Psoas muscle (tissue), 8 donors: Measurements from ENCODE around the gene C15orf39. TPM values are rescaled to one million over a fixed set of nuclear protein-coding genes. Genes with fewer than 3 reads are reported as not detected.

ENCODE experiments used
- ATAC-seq, 4 donors: fragments of 200-7000 bp; cut with Tn5 transposase; one replicate each; pipeline ENCODE4 v1.9.1; 2020; ENCODE audit warnings: moderate library complexity in 3 of 4, mild to moderate bottlenecking in 2 of 4
- DNase-seq, 2 donors: peaks; one replicate each; pipeline ENCODE4 v3.0.0-alpha.2; 2020
- H3K27ac ChIP-seq: fragments of 200-600 bp; one replicate; pipeline ENCODE4 v1.8.0; 2022
- H3K27me3 ChIP-seq, 3 donors: fragments of 200-600 bp in 1 of 3; one replicate each; pipeline versions ENCODE4 v1.6.1 to v1.8.0; 2013 to 2022; ENCODE audit warnings: low read length in 2 of 3, mild to moderate bottlenecking in 2 of 3, moderate library complexity in 1 of 3; ENCODE audit not compliant: insufficient read depth in 3 of 3
- H3K36me3 ChIP-seq, 2 donors: fragments of 200-600 bp in 1 of 2; one replicate each; pipeline versions ENCODE4 v1.6.1 to v1.8.0; 2013 to 2022; ENCODE audit warnings: low read depth in 1 of 2, mild to moderate bottlenecking in 1 of 2, moderate library complexity in 1 of 2; ENCODE audit not compliant: insufficient read depth in 1 of 2
- H3K4me1 ChIP-seq: fragments of 200-600 bp; one replicate; pipeline ENCODE4 v1.8.0; 2022
- H3K4me3 ChIP-seq: fragments of 200-600 bp; one replicate; pipeline ENCODE4 v1.8.0; 2022; ENCODE audit warnings: mild to moderate bottlenecking
- H3K9me3 ChIP-seq: fragments of 200-600 bp; one replicate; pipeline ENCODE4 v1.8.0; 2022
- WGBS, 3 donors: extraction: QIAGEN DNeasy Blood & Tissue Kit; methylation state at CpG; one replicate each; pipeline versions ENCODE4 v1.1.6 to v1.1.7; 2013; 5-methylcytosine and 5-hydroxymethylcytosine counted together
- intact Hi-C, 2 donors: fragments of 100-400 bp; cut with DNase I; formaldehyde crosslinking; loops; one replicate each; pipeline versions ENCODE4 v1.11.0 to v1.14.2; 2022
- long read RNA-seq, 2 donors: library from polyadenylated mRNA; unstranded; transcript quantifications; one replicate each; pipeline ENCODE4 v2.0.0, GENCODE V29; 2021
- polyA plus RNA-seq, 3 donors: library from polyadenylated mRNA; stranded (reverse); fragments of 200-250 nt; gene quantifications; one replicate each; pipeline ENCODE4 v1.2.3, GENCODE V29; 2013
- total RNA-seq, 4 donors: library from RNA; stranded (reverse); fragmentation: NEBNext Ultra II Directional in 2 of 4; extraction: Animal tissue kit (Norgen Biotek cat#: 25700) in 2 of 4; gene quantifications; one replicate each; pipeline versions ENCODE4 v1.2.1 to v1.2.4, GENCODE V29; 2021 to 2023
- TF ChIP-seq, protein P1 (sequence below): fragments of 200-600 bp; IDR thresholded peaks from one replicate; pipeline ENCODE4 v1.8.0; 2022; ENCODE audit warnings: antibody characterized with exemption
- donor health status: healthy with polysubstance abuse.
- donor health status: DM: no; HTN: no; CAD: no; lungs with moderate emphysema.
- donor health status: Bipolar disorder and iron deficiency.
- donor health status: healthy.
- donor health status: DM: yes; HTN: yes; CAD: no.
- donor health status: DM: no; HTN: no; CAD: no.
- donor health status: DM: no; HTN: no; CAD: no.
- donor health status: DM: yes; HTN: yes; CAD: no.

Gene C15orf39
- 1 to 10 TPM; 4.0 to 4.6 (median 4.2) TPM for total RNA-seq
- 1 to 10 TPM; 2.5 to 3.4 (median 2.6) TPM for polyA plus RNA-seq
- long read RNA-seq, donor 1, partial matches to known transcripts: 3 of 3 reads
- long read RNA-seq, donor 1, other reads (novel, unspliced or antisense): 0 of 3 reads
- long read RNA-seq, donor 2, full-length matches to known transcripts: 2 of 3 reads
- long read RNA-seq, donor 2, partial matches to known transcripts: 1 of 3 reads
- long read RNA-seq, donor 2, other reads (novel, unspliced or antisense): 0 of 3 reads

DNA sequence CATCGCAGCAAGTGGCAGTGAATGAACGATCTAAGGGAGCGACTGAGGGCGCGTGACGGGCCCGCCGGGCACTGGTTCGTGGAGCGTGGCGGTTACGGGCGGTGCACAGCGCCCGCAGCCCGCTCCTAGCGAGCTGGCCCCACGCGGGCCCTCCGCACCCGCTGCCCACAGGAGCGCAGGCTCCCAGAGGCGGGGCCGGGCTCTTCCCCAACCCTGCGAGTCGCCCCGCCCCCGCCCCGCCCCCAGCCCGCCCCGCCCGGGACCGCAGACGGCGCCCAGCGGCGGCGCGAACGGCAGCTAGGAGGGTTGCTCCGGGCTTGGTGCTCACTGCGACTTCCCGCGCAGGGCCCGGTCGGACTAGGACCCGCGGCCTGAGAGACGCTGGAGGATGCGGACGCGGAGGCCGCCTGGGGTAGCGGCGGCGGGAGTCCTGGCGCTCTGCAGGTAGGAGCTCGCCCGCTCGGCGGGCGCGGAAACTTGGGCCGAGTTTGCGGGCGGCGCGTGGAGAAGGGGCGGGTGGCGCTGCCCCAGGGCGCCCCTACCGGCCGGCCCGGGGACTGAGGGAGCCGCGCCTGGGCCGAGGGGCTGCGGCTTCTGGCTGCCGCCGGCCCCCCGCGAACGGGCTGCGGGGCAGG, at the start of gene C15orf39:
TSS of gene C15orf39 (plus strand) at position 267 of the 635 bp plus-strand sequence. CDS start 4,167 bp downstream, outside the sequence.
- peaks cover 0 to 8% of the 10 kb centered on the region in 2 donors for H3K36me3 ChIP-seq
- peak; percentile 71 to 85 for DNase-seq
- H3K4me1 ChIP-seq: peaks cover 20% of the 10 kb centered on the region
- H3K27me3 ChIP-seq: no peaks in the 10 kb centered on the region
- TF ChIP-seq, protein P1, sequence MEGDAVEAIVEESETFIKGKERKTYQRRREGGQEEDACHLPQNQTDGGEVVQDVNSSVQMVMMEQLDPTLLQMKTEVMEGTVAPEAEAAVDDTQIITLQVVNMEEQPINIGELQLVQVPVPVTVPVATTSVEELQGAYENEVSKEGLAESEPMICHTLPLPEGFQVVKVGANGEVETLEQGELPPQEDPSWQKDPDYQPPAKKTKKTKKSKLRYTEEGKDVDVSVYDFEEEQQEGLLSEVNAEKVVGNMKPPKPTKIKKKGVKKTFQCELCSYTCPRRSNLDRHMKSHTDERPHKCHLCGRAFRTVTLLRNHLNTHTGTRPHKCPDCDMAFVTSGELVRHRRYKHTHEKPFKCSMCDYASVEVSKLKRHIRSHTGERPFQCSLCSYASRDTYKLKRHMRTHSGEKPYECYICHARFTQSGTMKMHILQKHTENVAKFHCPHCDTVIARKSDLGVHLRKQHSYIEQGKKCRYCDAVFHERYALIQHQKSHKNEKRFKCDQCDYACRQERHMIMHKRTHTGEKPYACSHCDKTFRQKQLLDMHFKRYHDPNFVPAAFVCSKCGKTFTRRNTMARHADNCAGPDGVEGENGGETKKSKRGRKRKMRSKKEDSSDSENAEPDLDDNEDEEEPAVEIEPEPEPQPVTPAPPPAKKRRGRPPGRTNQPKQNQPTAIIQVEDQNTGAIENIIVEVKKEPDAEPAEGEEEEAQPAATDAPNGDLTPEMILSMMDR: peak; percentile 86
- H3K27ac ChIP-seq: peak within 1 kb of the TSS; percentile 86
- 0 to 1% (median 0%) methylated on average over 31 to 84 of the region's 84 CpGs for WGBS, 3 donors
- ATAC-seq: peak; percentile 79 to 83 (median 82)
- H3K9me3 ChIP-seq: no peaks in the 10 kb centered on the region
- peak within 1 kb of the TSS; percentile 87 for H3K4me3 ChIP-seq
- intact Hi-C loops: loop anchor here in 1 of 2 donors (2.0 kb wide), 1 partner anchor 243 kb away; no protein-coding TSS in a partner anchor

DNA sequence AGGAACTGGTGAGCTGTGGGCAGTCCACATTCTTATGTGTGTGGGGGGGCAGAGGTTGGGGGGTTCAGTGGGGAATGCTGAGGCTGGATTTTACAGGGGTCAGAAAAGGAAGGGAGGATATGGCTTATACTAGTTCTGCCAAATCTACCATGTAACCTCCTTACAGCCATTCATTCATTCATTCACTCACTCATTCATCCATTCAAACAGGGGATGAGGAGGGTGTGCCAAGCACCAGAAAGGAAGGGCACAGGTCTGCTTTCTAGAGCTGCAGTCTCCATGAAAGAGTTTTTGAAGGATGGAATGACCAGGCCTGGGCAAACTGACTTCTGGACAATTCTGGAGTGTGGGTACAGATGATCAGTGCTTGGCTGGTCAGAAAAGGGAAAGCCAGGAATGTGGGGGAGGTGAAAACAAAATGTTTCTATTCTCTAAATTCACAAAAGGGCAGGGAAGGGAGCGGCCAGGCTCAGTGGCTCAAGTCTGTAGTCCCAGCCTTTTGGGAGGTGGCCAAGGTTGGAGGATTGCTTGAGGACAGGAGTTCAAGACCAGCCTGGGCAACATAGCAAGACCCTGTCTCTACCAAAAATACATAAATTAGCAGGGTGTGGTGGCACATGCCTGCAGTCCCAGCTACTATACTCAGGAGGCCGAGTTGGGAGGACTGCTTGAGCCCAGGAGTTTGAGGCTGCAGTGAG, 49.2 kb upstream of the C15orf39 start:
- H3K36me3 ChIP-seq: no peaks in the 10 kb centered on the region
- H3K4me1 ChIP-seq: no peaks in the 10 kb centered on the region
- H3K9me3 ChIP-seq: no peaks in the 10 kb centered on the region
- H3K27ac ChIP-seq: no peak overlapping the region
- DNase-seq: no peak
- 62 to 76% (median 69%) methylated on average over 2 of the region's 2 CpGs for WGBS, 3 donors
- H3K27me3 ChIP-seq: no peaks in the 10 kb centered on the region
- no peak for ATAC-seq
- intact Hi-C loops: no loop called here
- TF ChIP-seq, protein P1: no peak
- H3K4me3 ChIP-seq: no peak overlapping the region

DNA sequence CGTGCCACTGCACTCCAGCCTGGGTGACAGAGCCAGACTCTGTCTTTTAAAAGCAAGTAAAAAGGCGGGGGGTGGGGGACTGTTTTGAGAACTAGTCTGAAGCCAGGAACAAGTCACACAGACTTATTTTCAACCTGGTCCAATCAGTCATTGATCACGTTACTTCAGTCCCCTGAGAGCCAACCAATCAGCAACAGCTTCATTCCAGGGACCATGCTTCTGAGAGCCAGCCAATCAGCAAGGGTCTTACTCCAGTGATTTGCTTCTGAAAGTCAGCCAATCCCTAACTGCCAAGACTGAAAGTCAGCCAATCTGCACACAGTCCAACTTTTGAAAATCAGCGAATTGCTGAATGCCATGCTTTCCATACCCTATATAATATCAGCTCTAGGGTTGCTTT, 48.6 kb upstream of the C15orf39 start:
- no peaks in the 10 kb centered on the region for H3K36me3 ChIP-seq
- ATAC-seq (peak in 2 of 4 donors; percentile 24 to 48), DNase-seq (no peak)
- H3K27ac ChIP-seq: no peak overlapping the region
- intact Hi-C loops: no loop called here
- TF ChIP-seq, protein P1: no peak
- 30 to 44% (median 39%) methylated on average over 4 of the region's 4 CpGs for WGBS, 3 donors
- no peak overlapping the region for H3K4me3 ChIP-seq
- H3K27me3 ChIP-seq: no peaks in the 10 kb centered on the region
- H3K9me3 ChIP-seq: no peaks in the 10 kb centered on the region
- no peaks in the 10 kb centered on the region for H3K4me1 ChIP-seq

DNA sequence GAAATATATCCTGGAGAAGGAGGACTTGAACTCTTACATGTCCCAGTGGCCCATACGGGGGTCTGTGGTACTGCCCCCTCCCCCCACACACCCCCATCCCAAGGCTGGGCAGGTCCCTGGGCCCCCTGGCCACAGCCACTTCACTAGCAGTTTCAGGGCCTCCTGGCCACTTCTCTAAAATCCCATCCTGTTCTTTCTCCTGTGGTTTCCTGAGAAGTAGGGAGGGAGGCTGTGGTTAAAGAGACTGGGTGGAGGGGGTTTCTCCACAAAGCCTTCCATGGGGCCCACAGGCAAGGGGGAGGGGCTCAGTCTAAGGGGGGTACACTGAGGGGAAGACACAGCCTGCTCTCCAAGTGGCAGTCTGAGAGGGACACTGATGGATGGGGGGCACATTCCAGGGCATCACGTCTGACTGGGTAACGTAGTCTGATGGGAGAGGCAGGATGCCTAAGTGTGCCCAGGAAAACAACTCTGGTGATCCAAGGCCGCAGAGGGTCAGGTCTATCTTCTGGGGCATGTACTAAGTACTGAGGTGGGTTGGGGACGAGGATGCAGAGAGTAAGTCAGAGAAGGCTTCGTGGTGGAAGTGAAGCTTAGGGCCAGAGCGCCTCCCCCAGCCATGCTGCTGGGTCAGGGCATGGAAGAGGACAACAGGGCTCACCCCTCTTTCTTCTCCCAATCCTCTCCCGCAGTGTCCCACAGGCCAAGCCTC, 48.0 kb upstream of the C15orf39 start:
- 82 to 83% (median 82%) methylated on average over 7 to 8 of the region's 8 CpGs for WGBS, 3 donors
- Histone ChIP-seq H3K4me3 (no peak overlapping the region), H3K4me1 (no peaks in the 10 kb centered on the region), H3K9me3 (no peaks in the 10 kb centered on the region), H3K27ac (no peak overlapping the region), H3K36me3 (no peaks in the 10 kb centered on the region), H3K27me3 (peaks cover 0 to under 1% (median 0%) of the 10 kb centered on the region in 3 donors)
- intact Hi-C loops: no loop called here
- no peak for ATAC-seq
- DNase-seq: no peak
- TF ChIP-seq, protein P1: no peak
